T-helper 2 cell treated with Interferon-gamma antibody and Interleukin-4, amounts not matched to agents 100 ng/mL and 5 ng/mL, for 36 hours (primary cell): ENCODE measurements around the gene UBAC2. TPM values are rescaled to one million over a fixed set of nuclear protein-coding genes. Genes with fewer than 3 reads are reported as not detected.

Experiments used
- intact Hi-C: fragments of 100-400 bp; cut with micrococcal nuclease; formaldehyde crosslinking; loops from one replicate; pipeline ENCODE4 v1.15.1; 2023
- total RNA-seq: library from RNA; stranded (reverse); gene quantifications from 2 replicates; pipeline ENCODE4 v1.2.3, GENCODE V29; 2022

The UBAC2 gene
- total RNA-seq, 1 donor from 2014 or later = 51.6 TPM

DNA sequence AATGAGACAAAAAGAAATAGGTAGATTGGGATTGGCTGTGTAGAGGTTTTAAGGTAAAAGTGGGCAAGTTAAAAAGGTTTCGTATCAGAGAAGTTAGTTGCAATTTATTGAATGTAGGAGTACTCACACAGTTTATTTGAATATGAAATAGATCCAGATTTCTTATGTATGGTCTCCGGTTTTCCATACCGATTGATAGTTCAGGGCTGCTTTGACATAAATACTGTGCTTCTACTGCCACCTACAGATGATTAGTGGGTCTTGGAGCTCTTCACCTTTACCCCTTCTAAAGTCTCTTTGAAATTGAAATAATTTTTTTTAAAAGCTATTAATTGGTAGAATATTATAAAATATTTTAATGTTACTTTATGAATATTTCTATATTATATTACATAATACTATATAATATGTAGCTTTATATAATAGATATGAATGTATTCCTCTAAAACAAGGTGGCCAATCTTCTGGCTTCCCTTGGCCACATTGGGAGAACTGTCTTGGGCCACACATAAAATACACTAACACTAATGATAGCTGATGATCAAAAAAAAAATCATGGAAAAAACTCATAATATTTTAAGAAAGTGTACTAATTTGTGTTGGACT, 65.3 kb downstream of the UBAC2 start:
- intact Hi-C loops = loop anchor here (1.0 to 5.0 kb wide), 2 partner anchors 90 to 399 kb away; no protein-coding TSS in a partner anchor

DNA sequence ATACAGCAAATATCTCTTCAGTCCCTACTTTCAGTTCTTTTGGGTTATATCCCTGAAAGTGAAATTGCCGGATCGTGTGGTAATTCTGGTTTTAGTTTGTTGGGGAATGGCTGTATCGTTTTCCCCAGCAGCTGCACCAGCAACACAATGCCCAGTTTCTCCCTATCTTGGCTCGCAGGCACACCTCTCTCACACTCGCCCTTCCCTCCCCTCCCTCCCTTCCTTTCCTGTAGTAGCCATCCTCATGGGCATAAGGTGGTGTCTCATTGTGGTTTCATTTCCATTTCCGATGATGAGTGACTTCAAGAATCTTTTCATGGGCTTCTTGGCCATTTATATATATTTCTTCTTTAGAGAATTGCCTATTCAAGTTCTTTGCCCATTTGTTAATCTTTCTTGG, 66.2 kb downstream of the UBAC2 start:
- intact Hi-C loops = loop anchor here (1.0 to 5.0 kb wide), 2 partner anchors 91 to 400 kb away; no protein-coding TSS in a partner anchor

DNA sequence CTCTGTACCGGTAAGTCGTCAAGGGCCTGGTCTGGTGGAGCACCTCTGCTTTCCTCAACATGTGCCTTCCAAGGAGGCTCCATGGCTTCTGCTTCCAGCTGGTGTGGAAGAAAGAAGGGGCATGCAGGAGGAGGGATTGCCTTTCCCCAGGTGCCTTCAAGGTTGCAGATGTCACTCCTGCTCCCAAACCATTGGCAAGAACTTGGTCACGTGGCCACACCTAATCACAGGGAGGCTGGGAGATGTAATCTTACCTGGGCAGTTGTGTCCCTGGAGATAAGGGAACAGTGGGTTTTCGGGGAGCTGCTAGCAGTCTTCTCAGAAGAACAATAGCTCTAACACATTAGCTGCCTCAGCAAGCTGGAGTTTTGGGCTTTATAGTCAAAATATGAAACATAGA, 67.3 kb downstream of the UBAC2 start:
- intact Hi-C loops = loop anchor here (5.0 kb wide), 1 partner anchor 401 kb away; no protein-coding TSS in a partner anchor

DNA sequence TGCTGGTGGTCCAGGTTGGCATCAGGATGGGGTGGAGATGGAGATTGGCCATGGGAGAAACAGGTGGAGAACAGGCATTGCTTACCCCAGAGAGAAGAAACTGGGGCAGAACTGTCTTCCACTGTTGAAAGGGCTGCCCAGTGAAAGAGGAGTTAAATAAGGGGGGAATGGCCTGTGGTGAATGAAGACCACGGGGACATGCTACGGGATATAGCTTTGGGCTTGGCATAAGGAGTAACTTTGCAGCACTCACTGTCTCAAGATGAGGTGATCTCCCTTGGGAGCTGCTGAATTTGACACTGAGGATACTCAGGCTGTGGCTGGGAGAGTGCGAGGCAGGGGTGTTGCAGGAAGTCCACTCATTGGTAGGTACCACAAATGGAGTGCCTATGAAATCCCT, 68.2 kb downstream of the UBAC2 start:
- intact Hi-C loops = loop anchor here (1.0 to 5.0 kb wide), 3 partner anchors 118 to 402 kb away; no protein-coding TSS in a partner anchor

DNA sequence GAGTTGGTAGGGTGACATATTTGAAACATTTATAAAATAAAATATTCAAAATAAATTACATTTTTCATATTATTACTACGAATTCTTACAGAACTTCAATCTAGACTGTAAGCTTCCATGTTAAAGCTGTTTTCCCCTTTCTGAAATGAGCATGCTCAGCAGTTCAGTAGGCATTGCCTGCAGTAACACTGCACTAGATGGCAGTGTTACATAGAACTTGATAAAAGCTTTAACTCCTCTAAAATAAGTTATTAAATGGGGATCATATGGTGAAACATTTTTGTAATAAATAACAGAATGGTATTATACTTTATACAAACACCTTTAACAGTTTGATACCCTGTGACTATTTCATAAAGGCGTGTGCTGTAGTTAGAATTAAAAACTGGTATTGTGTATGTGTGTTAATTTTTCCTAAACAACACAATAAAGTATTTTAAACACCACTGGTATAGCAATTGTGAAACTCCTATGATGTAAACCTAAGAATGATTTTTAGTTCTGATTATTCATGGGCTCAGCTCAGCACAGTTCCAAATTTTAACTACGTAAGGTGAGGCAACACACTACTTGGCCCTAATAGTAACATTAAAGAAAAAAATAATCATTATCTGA, 69.1 kb downstream of the UBAC2 start:
- intact Hi-C loops = loop anchor here (1.0 to 5.0 kb wide), 5 partner anchors 38 to 402 kb away; partner anchors contain the start of genes GPR183 and TM9SF2

DNA sequence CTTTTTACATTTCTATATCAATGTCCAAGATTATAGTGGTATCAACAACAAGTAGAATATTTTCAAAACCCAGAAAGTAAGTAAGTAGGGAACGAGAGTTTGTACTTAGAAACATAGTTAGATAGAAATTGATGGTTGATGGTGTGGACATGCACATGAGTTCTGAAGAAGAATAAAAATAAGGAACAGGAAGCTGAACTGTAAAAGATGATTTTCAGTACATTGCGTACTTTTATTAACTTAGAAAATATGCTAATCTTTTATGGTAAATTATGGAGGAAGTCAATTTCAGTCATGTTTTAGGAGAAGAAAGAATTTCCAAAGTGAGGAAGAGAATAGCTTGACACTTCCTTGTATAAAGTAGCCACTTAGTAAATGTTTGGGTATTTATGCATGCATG, 69.9 kb downstream of the UBAC2 start:
- intact Hi-C loops = loop anchor here (5.0 kb wide), 2 partner anchors 37 to 232 kb away; partner anchors contain the start of genes GPR183 and TM9SF2

DNA sequence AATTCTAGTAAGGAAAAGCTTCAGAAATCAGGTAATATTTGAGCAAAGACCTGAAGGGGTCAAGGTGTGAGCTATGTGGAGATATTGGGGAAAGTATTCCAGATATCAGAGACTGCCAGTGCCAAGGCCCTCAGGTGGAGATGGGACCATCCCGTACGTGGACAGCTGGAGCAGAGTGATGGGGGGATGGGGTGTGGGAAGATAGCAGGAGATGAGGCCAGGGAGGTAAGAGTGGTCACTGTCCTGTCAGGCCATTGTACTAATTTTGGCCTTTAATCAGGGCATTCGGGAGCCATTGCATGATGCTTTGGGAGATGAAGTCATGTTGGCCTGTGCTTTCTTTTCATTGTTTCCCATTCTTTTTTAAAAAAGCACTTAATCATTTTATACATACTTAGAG, 70.6 kb downstream of the UBAC2 start:
- intact Hi-C loops = loop anchor here (5.0 kb wide), 2 partner anchors 36 to 231 kb away; partner anchors contain the start of genes GPR183 and TM9SF2

DNA sequence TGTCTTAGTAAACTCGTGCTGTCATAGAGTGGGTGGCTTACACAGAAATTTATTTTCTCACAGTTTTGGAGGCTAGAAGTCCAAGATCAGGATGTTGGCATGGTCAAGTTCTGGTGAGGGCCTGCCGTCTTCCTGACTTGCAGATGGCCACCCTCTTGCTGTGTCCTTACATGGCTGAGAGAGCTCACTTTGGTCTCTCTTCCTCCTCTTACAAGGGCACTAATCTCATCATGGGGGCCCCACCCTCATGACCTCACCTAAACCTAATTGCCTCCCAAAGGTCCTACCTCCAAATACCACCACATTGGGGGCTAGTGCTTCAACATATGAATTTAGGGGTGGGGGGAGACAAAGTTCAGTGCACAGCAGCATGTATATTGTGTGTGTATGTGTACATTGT, 71.8 kb downstream of the UBAC2 start:
- intact Hi-C loops = loop anchor here (5.0 kb wide), 2 partner anchors 35 to 230 kb away; partner anchors contain the start of genes GPR183 and TM9SF2

DNA sequence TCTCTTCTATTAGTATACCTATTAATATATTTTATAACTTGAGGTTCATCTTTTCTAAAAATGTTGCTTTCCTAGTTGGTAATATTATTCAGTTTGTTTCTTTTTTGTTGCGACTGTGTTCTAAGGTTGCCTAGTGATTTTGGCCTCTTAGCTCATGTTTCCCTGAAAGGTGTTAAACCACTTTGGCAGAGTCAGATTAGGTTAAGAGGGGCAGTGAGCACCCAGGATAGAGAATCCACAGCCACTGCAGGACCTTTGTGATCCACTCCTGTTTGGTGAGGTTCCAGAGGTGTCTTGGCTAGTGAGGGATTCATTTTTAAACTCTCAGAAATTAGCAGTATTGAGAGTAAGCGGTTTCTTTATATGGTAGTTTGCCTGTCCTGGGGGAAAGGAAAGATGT, 72.5 kb downstream of the UBAC2 start:
- intact Hi-C loops = loop anchor here (5.0 kb wide), 2 partner anchors 34 to 229 kb away; partner anchors contain the start of genes GPR183 and TM9SF2

DNA sequence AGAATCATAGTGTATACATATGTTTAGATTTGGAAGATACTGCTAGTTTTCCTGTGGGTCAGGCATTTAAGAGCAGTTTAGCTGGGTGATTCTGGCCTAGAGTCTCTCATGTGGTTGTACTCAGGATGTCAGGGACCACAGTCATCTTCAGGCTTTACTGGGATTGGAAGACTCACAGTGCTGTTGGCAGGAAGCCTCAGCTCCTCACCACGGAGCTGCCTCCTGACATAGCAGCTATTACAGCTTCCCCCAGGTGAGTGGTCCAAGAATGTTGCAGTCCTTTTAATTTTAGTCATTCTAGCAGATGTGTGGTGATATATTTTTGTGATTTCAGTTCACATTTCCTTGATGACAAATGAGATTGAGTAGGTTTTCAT, 74.4 kb downstream of the UBAC2 start:
- intact Hi-C loops = no loop called here

DNA sequence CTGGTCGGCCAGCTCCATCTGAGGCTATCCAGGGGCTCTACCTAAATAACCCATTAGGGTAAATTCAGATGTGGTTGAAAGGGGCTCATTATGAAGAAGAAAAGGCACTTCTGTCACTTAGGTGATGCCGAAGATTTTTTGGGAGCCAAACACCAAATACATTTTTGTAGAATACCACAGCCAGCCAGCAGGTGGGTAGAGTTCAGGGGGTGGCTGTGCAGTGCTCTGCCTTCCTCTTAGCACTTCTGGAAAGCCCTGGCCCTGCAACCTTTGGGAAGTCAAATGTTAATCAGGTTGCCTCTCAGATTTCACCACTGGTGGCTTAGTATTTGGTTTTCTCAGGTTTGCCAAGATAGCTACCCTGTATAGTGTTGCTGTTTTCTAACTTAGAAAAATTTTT, 76.1 kb downstream of the UBAC2 start:
- intact Hi-C loops = no loop called here

DNA sequence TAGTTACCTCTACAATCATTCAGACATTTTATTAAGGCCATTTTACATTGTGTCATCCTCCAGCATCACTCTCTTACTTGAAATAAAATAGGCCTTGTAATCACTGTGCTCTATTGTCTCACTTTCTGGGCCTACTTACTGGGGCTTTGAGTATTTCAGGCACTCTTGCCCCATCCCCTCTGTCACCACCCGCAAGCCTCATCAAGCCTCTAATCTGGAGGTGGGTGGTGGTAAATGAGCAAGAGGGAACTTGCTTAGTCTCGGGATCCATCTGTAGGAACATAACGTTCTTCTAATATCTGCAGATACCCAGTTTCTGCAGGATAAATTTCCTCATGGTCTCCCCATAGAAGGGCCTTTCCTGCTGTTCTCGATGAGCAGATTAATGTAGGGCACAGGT, 77.0 kb downstream of the UBAC2 start:
- intact Hi-C loops = no loop called here

DNA sequence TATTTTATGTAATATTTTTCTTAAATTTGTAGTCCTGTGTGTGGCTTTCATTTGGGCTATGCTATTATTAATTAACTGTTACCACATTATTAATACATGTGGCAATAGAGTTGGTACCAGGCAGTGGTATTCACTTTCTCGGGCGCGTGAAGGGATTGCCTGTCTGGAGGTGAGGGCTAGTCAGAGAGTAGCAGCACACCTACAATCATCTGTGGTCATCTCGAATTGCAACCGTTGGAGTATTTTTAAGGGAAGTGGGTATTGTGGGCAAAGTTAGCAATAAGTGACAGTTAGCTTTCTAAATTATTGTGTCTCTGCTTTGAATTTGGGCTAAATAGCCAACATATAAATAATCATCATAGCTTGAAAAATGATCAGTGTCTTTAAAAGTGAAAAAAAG, 77.5 kb downstream of the UBAC2 start:
- intact Hi-C loops = no loop called here

DNA sequence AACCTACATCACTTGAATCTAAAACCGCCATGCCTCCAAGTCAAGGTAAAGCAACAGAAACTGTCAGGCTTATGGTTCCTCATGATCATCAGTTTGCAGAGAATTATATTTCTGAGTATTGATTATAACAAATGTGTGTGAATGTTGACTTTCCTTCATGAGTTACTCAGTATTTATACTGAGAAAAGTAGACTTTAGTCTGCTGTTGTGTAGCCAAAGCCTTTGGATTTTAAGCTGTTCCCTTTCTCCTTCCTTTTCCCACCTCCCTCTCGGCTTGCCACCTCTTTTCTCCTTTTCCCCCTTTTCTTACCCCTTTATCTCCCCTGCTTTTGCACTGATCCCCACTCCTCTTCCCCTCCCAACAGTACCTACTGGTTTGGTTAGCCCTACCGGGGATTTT, 78.2 kb downstream of the UBAC2 start:
- intact Hi-C loops = no loop called here

DNA sequence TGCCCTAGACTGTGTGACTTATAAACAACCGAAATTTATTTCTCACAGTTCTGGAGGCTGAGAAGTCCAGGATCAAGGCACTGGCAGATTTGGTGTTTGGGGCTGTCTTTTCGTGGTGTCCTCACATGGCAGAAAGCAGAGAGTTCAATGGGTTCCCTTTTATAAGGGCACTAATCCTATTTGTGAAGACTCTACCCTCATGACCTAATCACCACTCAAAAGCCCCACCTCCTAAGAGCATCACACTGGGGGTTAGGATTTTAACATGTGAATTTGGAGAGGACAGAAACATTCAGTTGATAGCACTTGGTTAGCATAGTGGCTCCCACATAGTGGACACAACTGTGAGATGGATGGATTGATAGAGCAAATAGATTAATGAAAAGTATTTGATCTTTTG, 79.0 kb downstream of the UBAC2 start:
- intact Hi-C loops = loop anchor here (2.0 to 5.0 kb wide), 2 partner anchors 77 to 328 kb away; partner anchors contain the start of gene CLYBL

DNA sequence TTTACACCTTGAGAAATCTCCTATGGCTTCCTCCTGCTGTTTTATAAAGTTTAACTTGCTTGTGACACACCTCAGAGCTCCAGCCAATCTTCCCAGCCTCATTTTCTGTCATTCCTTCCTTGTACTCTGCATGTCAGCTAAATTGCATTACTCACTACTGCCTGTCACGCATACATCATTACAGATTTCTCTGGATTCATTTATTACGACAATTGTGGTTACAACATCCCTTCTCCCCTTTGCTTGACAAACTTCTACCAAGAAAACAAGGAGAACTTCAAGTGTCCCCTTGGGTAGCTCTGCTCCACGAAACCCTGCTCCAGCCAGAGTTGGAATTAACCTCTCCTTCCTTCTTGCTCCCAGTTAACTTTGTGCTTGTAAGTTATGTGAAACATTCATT, 79.5 kb downstream of the UBAC2 start:
- intact Hi-C loops = loop anchor here (2.0 to 5.0 kb wide), 2 partner anchors 77 to 327 kb away; partner anchors contain the start of gene CLYBL

DNA sequence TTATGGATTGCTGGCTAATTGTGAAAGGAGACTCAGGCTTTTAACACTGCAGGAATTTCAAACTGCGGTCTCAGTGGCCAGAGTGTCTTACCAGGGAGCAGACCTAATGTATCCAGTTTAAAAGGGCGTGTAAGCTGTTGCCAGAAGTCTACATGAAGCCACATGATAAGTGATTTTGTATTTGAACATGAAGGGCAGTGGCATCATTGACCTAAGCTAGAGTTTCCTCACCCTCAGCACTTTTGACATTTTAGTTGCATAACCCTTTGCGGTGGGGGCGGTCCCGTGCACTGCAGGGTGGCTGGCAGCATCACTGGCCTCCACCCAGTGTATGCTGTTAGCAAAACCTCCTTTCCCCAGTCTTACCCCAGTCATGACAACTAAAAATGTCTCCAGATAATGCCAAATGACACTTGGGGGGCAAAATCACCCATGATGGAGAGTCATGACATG, 81.2 kb downstream of the UBAC2 start:
- intact Hi-C loops = loop anchor here (2.0 to 5.0 kb wide), 3 partner anchors 15 to 325 kb away; partner anchors contain the start of gene CLYBL

DNA sequence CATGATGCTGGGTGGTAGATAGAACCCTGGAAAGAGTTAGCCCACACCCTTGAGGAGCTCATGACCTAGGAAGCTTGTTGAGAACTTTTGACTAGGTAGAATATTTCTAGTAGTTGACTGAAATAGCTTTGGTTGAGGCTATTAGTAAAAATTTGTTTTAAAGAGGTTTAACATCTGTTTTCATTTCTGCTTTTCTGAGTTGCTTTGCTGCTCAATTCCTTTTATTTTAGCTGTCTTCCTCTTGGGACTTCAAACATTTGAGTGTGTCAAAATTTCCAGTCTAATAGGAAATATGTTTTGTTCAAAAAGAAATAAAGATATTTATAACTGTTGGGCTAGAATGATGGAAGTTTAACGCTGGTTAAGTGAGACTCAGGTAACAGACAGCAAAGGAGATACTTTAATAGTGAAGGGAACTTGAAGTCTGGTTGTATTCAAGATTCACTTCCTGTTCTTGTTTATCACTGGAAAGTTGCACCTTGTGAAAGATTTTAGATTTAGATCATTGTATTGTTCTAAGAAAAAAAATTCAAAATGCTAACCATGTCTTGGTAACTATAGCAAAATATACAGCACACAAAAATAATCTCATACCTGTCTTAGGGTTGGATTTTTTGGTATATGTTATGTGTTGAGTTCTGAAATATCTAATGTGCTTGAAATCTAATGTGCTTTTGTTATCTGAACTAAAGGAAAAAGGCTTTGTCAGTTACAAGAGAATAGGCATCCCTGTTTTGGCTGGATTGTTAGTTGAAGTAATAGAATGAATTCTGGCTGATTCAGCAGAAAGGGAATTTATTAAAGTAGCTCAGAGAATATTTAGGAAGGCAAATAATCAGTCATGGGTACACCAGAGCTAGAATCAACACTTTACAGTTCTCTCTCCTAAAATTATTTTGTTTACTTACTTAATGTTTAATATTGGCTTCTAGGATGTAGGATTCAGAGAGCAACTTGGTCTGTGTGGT, 81.9 kb downstream of the UBAC2 start:
- intact Hi-C loops = loop anchor here (2.0 to 5.0 kb wide), 2 partner anchors 14 to 325 kb away; partner anchors contain the start of gene CLYBL

DNA sequence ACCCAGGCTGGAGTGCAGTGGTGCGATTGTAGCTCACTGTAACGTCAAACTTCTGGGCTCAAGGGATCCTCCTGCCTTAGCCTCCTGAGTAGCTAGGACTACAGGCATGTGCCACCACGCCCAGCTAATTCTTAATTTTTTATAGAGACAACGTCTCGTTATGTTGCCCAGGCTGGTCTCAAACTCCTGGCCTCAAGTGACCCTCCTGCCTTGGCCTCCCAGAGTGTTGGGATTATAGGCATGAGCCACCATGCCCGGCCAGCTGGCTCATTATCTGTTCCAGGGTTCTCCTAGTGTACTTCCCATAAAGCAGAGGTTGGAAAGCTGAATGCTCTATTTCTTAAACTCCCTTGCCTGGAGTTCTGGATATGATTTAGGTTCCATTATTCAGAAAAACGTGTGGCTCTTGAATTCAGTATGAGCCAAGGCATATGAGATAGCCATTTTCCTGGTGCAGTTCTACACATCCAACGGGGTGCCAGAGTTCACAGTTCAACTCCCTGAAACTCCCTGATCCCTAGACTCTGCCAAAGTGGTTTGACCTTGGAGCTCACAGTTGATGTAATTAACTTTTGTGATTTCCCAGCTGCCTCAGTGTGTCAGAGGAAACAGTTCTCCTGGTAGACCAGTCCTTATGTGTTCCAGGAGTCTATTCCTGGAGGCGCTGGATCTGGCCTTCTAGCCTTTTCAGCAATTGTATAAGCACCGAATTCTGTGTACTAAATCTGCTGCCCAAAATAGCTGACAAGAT, 85.0 kb downstream of the UBAC2 start:
- intact Hi-C loops = no loop called here

DNA sequence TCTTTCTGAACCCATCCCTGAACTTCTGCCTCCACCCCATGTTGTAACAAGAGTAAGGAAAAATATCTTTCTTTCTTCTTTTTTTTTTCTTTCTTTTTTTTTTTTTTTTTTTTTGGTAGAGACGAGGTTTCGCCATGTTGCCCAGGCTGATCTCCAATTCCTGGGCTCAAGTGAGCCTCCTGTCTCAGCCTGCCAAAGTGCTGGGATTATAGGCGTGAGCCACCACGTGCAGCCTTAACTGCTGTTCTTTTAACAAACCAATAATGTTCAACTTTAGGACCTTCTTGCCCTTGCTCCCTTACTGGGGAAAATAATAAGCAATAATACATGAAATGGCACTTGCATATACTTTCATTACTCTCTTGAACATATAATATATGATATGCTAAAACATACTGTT, 86.9 kb downstream of the UBAC2 start:
- intact Hi-C loops = no loop called here
